Fibroblast of mammary gland (primary cell): ENCODE measurements around the gene CELA2A.

ENCODE experiments used
- DNase-seq: peaks from one replicate; pipeline ENCODE4 v3.0.0-alpha.2; 2010; ENCODE audit warnings: low read depth
- H3K4me3 ChIP-seq: 2 replicates; pipeline ENCODE4 v1.5.1; 2011; ENCODE audit warnings: low read depth, mild to moderate bottlenecking, low read length, moderate library complexity; ENCODE audit not compliant: control insufficient read depth
- TF ChIP-seq, protein P1 (sequence below): conservative IDR thresholded peaks from 2 replicates; pipeline ENCODE4 v1.5.1; 2011; ENCODE audit warnings: low read depth, low read length, inconsistent platforms; ENCODE audit not compliant: control insufficient read depth, insufficient read depth

CELA2A gene

DNA sequence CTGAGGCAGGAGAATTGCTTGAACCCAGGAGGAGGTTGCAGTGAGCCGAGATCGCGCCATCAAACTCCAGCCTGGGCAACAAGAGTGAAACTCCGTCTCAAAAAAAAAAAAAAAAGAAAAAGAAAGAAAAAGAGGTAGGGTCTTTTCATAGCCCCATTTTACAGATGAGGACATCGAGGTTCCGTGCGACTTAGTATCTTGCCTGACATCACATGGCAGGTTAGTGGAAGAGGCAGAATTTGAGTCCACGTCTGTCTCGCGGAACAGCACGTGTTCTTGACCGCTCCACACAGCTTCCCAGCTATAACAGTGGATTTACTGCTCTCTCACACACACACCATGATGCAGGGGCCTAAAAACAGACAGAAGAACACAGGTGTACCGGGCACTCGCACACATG lies 17.2 kb upstream of the CELA2A start:
- DNase-seq: no peak
- H3K4me3 ChIP-seq: no peak overlapping the region
- TF ChIP-seq, protein P1, sequence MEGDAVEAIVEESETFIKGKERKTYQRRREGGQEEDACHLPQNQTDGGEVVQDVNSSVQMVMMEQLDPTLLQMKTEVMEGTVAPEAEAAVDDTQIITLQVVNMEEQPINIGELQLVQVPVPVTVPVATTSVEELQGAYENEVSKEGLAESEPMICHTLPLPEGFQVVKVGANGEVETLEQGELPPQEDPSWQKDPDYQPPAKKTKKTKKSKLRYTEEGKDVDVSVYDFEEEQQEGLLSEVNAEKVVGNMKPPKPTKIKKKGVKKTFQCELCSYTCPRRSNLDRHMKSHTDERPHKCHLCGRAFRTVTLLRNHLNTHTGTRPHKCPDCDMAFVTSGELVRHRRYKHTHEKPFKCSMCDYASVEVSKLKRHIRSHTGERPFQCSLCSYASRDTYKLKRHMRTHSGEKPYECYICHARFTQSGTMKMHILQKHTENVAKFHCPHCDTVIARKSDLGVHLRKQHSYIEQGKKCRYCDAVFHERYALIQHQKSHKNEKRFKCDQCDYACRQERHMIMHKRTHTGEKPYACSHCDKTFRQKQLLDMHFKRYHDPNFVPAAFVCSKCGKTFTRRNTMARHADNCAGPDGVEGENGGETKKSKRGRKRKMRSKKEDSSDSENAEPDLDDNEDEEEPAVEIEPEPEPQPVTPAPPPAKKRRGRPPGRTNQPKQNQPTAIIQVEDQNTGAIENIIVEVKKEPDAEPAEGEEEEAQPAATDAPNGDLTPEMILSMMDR: no peak

GRCh38 chr1:15440357-15440756 lies 16.2 kb upstream of the CELA2A start:
- TF ChIP-seq, protein P1: no peak
- H3K4me3 ChIP-seq: no peak overlapping the region
- no peak for DNase-seq

DNA sequence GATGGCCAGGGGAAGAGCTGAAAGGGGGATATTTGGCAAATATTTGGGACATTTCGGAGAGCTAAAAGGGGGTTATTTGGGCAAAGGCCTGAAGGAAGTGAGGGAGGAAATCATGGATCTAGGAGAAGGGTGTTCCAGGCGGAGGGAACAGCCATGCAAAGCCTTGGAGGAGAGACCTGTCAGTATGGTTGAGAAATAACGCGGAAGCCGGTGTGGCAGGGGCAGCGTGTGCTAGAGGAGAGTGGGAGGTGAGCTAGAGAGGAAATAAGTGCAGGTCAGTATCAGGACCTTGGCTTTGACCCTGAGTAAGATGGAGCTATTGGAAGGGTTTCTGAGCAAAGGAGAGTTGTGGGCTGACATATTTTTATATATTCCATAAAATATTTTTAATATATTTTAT lies 15.3 kb upstream of the CELA2A start:
- H3K4me3 ChIP-seq: no peak overlapping the region
- DNase-seq: no peak
- TF ChIP-seq, protein P1: no peak

- H3K4me3 ChIP-seq: no peak overlapping the region
- TF ChIP-seq, protein P1: no peak
- no peak for DNase-seq
Measured at GRCh38 chr1:15442119-15442518, 14.4 kb upstream of the CELA2A start.

GRCh38 chr1:15442759-15443158 lies 13.8 kb upstream of the CELA2A start:
- no peak for DNase-seq
- no peak overlapping the region for H3K4me3 ChIP-seq
- TF ChIP-seq, protein P1: no peak

GRCh38 chr1:15443281-15443680 lies 13.3 kb upstream of the CELA2A start:
- no peak overlapping the region for H3K4me3 ChIP-seq
- no peak for DNase-seq
- TF ChIP-seq, protein P1: no peak
